HCT116 (cell line): ENCODE data around the gene IGLL5. TPM values are rescaled to one million over a fixed set of nuclear protein-coding genes. Genes with fewer than 3 reads are reported as not detected.

Experiments used
- ATAC-seq: fragments of 200-7000 bp; cut with Tn5 transposase; 2 replicates; pipeline ENCODE4 v1.9.1; 2020; ENCODE audit warnings: mild to moderate bottlenecking, moderate library complexity
- BruUV-seq: library from RNA; stranded (reverse); fragments of 400-500 nt; replicated peaks from 2 replicates; lab custom pipeline; 2021; lab: Mats Ljungman, UMichigan
- CTCF ChIA-PET: fragments of 300-600 bp; sonication (Branson Sonifier 250); formaldehyde crosslinking; loops from one replicate; lab custom pipeline; 2021; ENCODE audit warnings: antibody characterized with exemption; lab: Charles Lee
- POLR2A ChIA-PET: fragments of 300-600, 350-600 bp; sonication (Branson Sonifier 250); formaldehyde crosslinking; loops from one replicate; lab custom pipeline; 2021; ENCODE audit warnings: antibody characterized with exemption; lab: Charles Lee
- RAD21 ChIA-PET, 2 experiments: fragments of 300-600 bp; sonication (Branson Sonifier 250); formaldehyde crosslinking; loops; one replicate each; lab custom pipeline; 2023; ENCODE audit warnings: low total read pairs in 2 of 2; ENCODE audit not compliant: uncharacterized antibody in 2 of 2, unreplicated experiment in 2 of 2, low non-redundant PET in 1 of 2; lab: Charles Lee
- DNase-seq: peaks from one replicate; pipeline ENCODE4 v3.0.0-alpha.2; 2010; ENCODE audit warnings: low read depth, low spot score
- H2AFZ ChIP-seq: fragments of 200-600 bp; shearing (Covaris generic), sonication (generic); 2 replicates; pipeline ENCODE4 v1.6.1; 2017; ENCODE audit warnings: low read depth, mixed run types, mixed read lengths, antibody characterized with exemption, low read length; ENCODE audit not compliant: poor library complexity, severe bottlenecking
- H3K27ac ChIP-seq: 2 replicates; pipeline ENCODE4 v1.5.1; 2012; ENCODE audit warnings: low read depth, low read length
- H3K27me3 ChIP-seq: fragments of 200-600 bp; sonication (generic); 2 replicates; pipeline ENCODE4 v1.6.1; 2016; ENCODE audit warnings: mixed run types, low read length, mixed read lengths; ENCODE audit not compliant: insufficient read depth
- H3K36me3 ChIP-seq, 2 experiments: fragments of 200-500 bp in 1 of 2; fragments of 200-600 bp in 1 of 2; sonication (Bioruptor generic) in 1 of 2; sonication (generic) in 1 of 2; 2 replicates each; pipeline versions ENCODE4 v1.5.1 to v1.6.1; 2014 to 2016; ENCODE audit warnings: low read length in 2 of 2, inconsistent platforms in 1 of 2, mixed read lengths in 1 of 2, mixed run types in 1 of 2; ENCODE audit not compliant: insufficient read depth in 2 of 2, control insufficient read depth in 1 of 2
- H3K4me1 ChIP-seq, 2 experiments: fragments of 200-600 bp in 1 of 2; sonication (generic) in 1 of 2; 2 replicates each; pipeline versions ENCODE4 v1.5.1 to v1.6.1; 2012 to 2017; ENCODE audit warnings: low read length in 2 of 2, inconsistent platforms in 1 of 2, mild to moderate bottlenecking in 1 of 2, mixed read lengths in 1 of 2, mixed run types in 1 of 2, moderate library complexity in 1 of 2; ENCODE audit not compliant: insufficient read depth in 2 of 2, control insufficient read depth in 1 of 2
- H3K4me2 ChIP-seq: fragments of 200-600 bp; sonication (generic); 2 replicates; pipeline ENCODE4 v1.6.1; 2017; ENCODE audit warnings: mixed run types, low read length, mixed read lengths
- H3K4me3 ChIP-seq, 2 experiments: fragments of 200-600 bp in 1 of 2; sonication (generic) in 1 of 2; replicated peaks in 1 of 2; 2 replicates each; pipeline ENCODE4 v1.5.1; 2011 to 2016; ENCODE audit warnings: low read length in 2 of 2, control low read depth in 1 of 2, low read depth in 1 of 2, mild to moderate bottlenecking in 1 of 2, mixed read lengths in 1 of 2, mixed run types in 1 of 2
- H3K79me2 ChIP-seq: fragments of 200-600 bp; sonication (generic); 2 replicates; pipeline ENCODE4 v1.6.1; 2017; ENCODE audit warnings: mild to moderate bottlenecking, mixed run types, low read length, moderate library complexity, mixed read lengths; ENCODE audit not compliant: insufficient read depth
- H3K9ac ChIP-seq: fragments of 200-600 bp; sonication (generic); 2 replicates; pipeline ENCODE4 v1.6.1; 2016; ENCODE audit warnings: low read length, mixed read lengths
- H3K9me2 ChIP-seq: fragments of 200-600 bp; sonication (generic), shearing (Covaris generic); 2 replicates; pipeline ENCODE4 v1.6.1; 2017; ENCODE audit warnings: mixed run types, mild to moderate bottlenecking, moderate library complexity; ENCODE audit not compliant: insufficient read depth
- H3K9me3 ChIP-seq, 2 experiments: fragments of 200-500 bp in 1 of 2; fragments of 200-600 bp in 1 of 2; sonication (Bioruptor generic) in 1 of 2; sonication (generic) in 1 of 2; 2 replicates each; pipeline ENCODE4 v1.6.1; 2014 to 2017; ENCODE audit warnings: low read length in 2 of 2, mixed read lengths in 2 of 2, inconsistent platforms in 1 of 2, low read depth in 1 of 2, mild to moderate bottlenecking in 1 of 2, mixed run types in 1 of 2, moderate library complexity in 1 of 2; ENCODE audit not compliant: control insufficient read depth in 1 of 2, insufficient read depth in 1 of 2
- H4K20me1 ChIP-seq: fragments of 200-600 bp; sonication (generic), shearing (Covaris generic); 2 replicates; pipeline ENCODE4 v1.6.1; 2017; ENCODE audit warnings: mixed run types, mild to moderate bottlenecking, moderate library complexity; ENCODE audit not compliant: insufficient read depth
- CBX3 ChIP-seq: IDR thresholded peaks from 2 replicates; pipeline ENCODE4 v1.6.1; 2012; ENCODE audit warnings: low read depth
- CEBPB ChIP-seq: IDR thresholded peaks from 2 replicates; pipeline ENCODE4 v1.6.1; 2012; ENCODE audit warnings: low read depth
- CTCF ChIP-seq, 3 experiments: fragments of 200-600 bp in 1 of 3; sonication (generic) in 1 of 3; IDR thresholded peaks in 2 of 3; conservative IDR thresholded peaks in 1 of 3; 2 replicates each; pipeline ENCODE4 v1.5.1; 2012 to 2017; ENCODE audit warnings: low read depth in 2 of 3, low read length in 2 of 3, antibody characterized with exemption in 1 of 3, borderline replicate concordance in 1 of 3, control low read depth in 1 of 3, mild to moderate bottlenecking in 1 of 3, mixed read lengths in 1 of 3, mixed run types in 1 of 3, moderate library complexity in 1 of 3; ENCODE audit not compliant: insufficient read depth in 1 of 3
- EGR1 ChIP-seq: IDR thresholded peaks from 2 replicates; pipeline ENCODE4 v1.6.1; 2012; ENCODE audit warnings: low read depth
- EZH2 ChIP-seq: fragments of 200-600 bp; sonication (generic); IDR thresholded peaks from 2 replicates; pipeline ENCODE4 v1.6.1; 2017; ENCODE audit warnings: antibody characterized with exemption, mixed run types
- FOSL1 ChIP-seq: IDR thresholded peaks from 2 replicates; pipeline ENCODE4 v1.6.1; 2012; ENCODE audit warnings: low read depth
- MAX ChIP-seq: IDR thresholded peaks from 2 replicates; pipeline ENCODE4 v1.6.1; 2012
- POLR2A ChIP-seq: IDR thresholded peaks from 2 replicates; pipeline ENCODE4 v1.7.0; 2011; ENCODE audit warnings: borderline replicate concordance; ENCODE audit not compliant: insufficient read depth, insufficient read length; ENCODE audit errors: extremely low read depth
- POLR2AphosphoS5 ChIP-seq: IDR thresholded peaks from 2 replicates; pipeline ENCODE4 v1.6.1; 2011; ENCODE audit warnings: mild to moderate bottlenecking, low read depth, low read length, moderate library complexity
- RAD21 ChIP-seq: IDR thresholded peaks from 2 replicates; pipeline ENCODE4 v1.6.1; 2012; ENCODE audit warnings: low read depth, mild to moderate bottlenecking
- SP1 ChIP-seq: IDR thresholded peaks from 2 replicates; pipeline ENCODE4 v1.6.1; 2012; ENCODE audit warnings: low read depth
- SRF ChIP-seq: IDR thresholded peaks from 2 replicates; pipeline ENCODE4 v1.6.1; 2012; ENCODE audit warnings: low read depth
- TCF7L2 ChIP-seq: IDR thresholded peaks from 2 replicates; pipeline ENCODE4 v1.7.0; 2011; ENCODE audit warnings: borderline replicate concordance, inconsistent platforms; ENCODE audit not compliant: insufficient read depth, insufficient read length; ENCODE audit errors: extremely low read depth
- YY1 ChIP-seq: IDR thresholded peaks from 2 replicates; pipeline ENCODE4 v1.6.1; 2011; ENCODE audit warnings: low read length, low read depth, moderate library complexity, mild to moderate bottlenecking; ENCODE audit not compliant: insufficient replicate concordance; ENCODE audit errors: extremely low read depth
- ZBTB33 ChIP-seq: IDR thresholded peaks from 2 replicates; pipeline ENCODE4 v1.6.1; 2011; ENCODE audit warnings: mild to moderate bottlenecking, low read length, moderate library complexity; ENCODE audit not compliant: insufficient replicate concordance; ENCODE audit errors: extremely low read depth
- ZFX ChIP-seq: fragments of 450-650 bp; IDR thresholded peaks from 2 replicates; pipeline ENCODE4 v1.6.1; 2017
- ZNF274 ChIP-seq: fragments of 200-500 bp; sonication (Bioruptor generic); IDR thresholded peaks from 2 replicates; pipeline ENCODE4 v1.6.1; 2014; ENCODE audit warnings: mild to moderate bottlenecking, low read depth, low read length, inconsistent platforms
- intact Hi-C: fragments of 100-400 bp; cut with micrococcal nuclease; formaldehyde crosslinking; loops from 2 replicates; pipeline ENCODE4 v1.10.0; 2022
- total RNA-seq: library from RNA; stranded (reverse); gene quantifications from one replicate; pipeline ENCODE4 v1.2.1, GENCODE V29; 2021; ENCODE audit not compliant: unreplicated experiment

The IGLL5 gene
- total RNA-seq, 1 experiment from 2014 or later: not detected

GRCh38 chr22:22920910-22921550 lies 33.4 kb downstream of the IGLL5 start:
- Histone ChIP-seq H3K4me3 (no peak overlapping the region), H3K9me3 (no peaks in the 10 kb centered on the region), H3K4me2 (no peak overlapping the region), H3K9me2 (no peaks in the 10 kb centered on the region), H3K4me1 (no peaks in the 10 kb centered on the region), H3K79me2 (no peaks in the 10 kb centered on the region), H3K9ac (no peak overlapping the region), H2AFZ (no peak overlapping the region), H3K27ac (no peak overlapping the region), H3K27me3 (no peaks in the 10 kb centered on the region), H3K36me3 (no peaks in the 10 kb centered on the region), H4K20me1 (no peaks in the 10 kb centered on the region)
- POLR2A ChIA-PET: no interaction called here
- ATAC-seq: no peak
- BruUV-seq: no TSS peak
- intact Hi-C loops: no loop called here
- RAD21 ChIA-PET: no interaction called here
- TF ChIP-seq ZBTB33 (no peak), POLR2AphosphoS5 (no peak), MAX (no peak), EZH2 (no peak), EGR1 (no peak), CTCF (IDR thresholded peaks at IDR 0.05 in 2 of 3, conservative IDR thresholded peaks at IDR 0.05 in 1 of 3; ENCODE audit: borderline replicate concordance in 1 of 3, insufficient read depth in 1 of 3, low read depth in 2 of 3, low read length in 2 of 3) (no peak), TCF7L2 (no peak), ZNF274 (no peak), CBX3 (no peak), SRF (no peak), POLR2A (no peak), ZFX (no peak), YY1 (no peak), RAD21 (no peak), FOSL1 (no peak), CEBPB (no peak), SP1 (no peak)
- CTCF ChIA-PET: no interaction called here
- DNase-seq: no peak
